Measurements from ENCODE around the gene SETX. TPM values are rescaled to one million over a fixed set of nuclear protein-coding genes. Genes with fewer than 3 reads are reported as not detected.

Gene SETX
- total and polyA plus RNA-seq, 2 donors (not counting 1 experiment from before 2014, with no cell fraction given): 29.2 to 105 TPM

GRCh38 chr9:132372177-132373095 lies 17.6 kb upstream of the SETX start:
- peak overlapping the region; percentile 25 to 38 for H3K27ac ChIP-seq (ENCODE audit: low read length in 2 of 2)
- H3K4me3 Mint-ChIP-seq: peak overlapping the region; percentile 74

DNA sequence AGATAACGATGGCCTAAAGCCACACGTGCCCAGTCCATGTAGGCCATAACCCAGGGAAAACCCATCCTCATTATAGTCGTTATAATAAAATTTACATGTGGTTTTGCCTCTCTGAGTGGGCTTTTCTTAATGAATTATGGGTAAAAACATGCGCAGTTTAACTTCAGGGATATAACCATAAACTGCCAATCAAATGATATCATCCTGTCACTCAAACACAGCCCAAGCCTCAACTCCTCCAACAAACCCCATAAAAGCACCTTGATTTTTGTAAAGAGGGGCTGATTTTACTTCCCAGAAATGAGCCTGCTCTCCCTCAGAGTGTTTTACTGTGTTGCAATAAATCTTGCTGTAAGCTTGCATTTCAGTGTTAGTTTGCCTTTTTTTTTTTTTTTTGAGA lies 15.8 kb upstream of the SETX start:
- H3K27ac ChIP-seq (ENCODE audit: low read length in 2 of 2): no peak overlapping the region
- no peak overlapping the region for H2AFZ ChIP-seq (ENCODE audit: insufficient read depth, low read depth, low read length, poor library complexity, severe bottlenecking)
- Mint-ChIP-seq H3K4me1 (peaks cover 39% of the 10 kb centered on the region), H3K27ac (no peak overlapping the region), H3K4me3 (no peak overlapping the region), H3K9me3 (ENCODE audit: insufficient read depth) (no peaks in the 10 kb centered on the region), H3K27me3 (no peaks in the 10 kb centered on the region)
- DNase-seq (no peak), ATAC-seq (ENCODE audit: low read depth) (no peak)
- peaks cover 36 to 40% of the 10 kb centered on the region in 2 donors for H3K4me1 ChIP-seq (ENCODE audit: control insufficient read depth in 2 of 2, insufficient read depth in 2 of 2, low read length in 2 of 2)
- ChIA-PET POLR2A (interaction anchor here (0.6 to 1.0 kb wide), 2 partner anchors 11 to 23 kb away, joined by 3 to 7 read pairs; no protein-coding TSS in a partner anchor), CTCF (interaction anchor here (1.0 kb wide), 1 partner anchor 17 kb away, joined by 3 read pairs; no protein-coding TSS in a partner anchor)
- no peak for TF ChIP-seq CTCF (IDR thresholded peaks at IDR 0.05)
- TF ChIP-seq EZH2 (IDR thresholded peaks at IDR 0.05; ENCODE audit: borderline replicate concordance, insufficient read depth, low read depth, low read length, poor library complexity, severe bottlenecking): no peak
- H3K9me3 ChIP-seq (ENCODE audit: control extremely low read depth in 1 of 3, control insufficient read depth in 2 of 3, insufficient read depth in 1 of 3, low read length in 2 of 3): no peaks in the 10 kb centered on the region
- intact Hi-C loops (cut with micrococcal nuclease): no loop called here
- WGBS (ENCODE audit: insufficient coverage): no CpG with 5 or more reads among the region's 4 CpGs
- H3K27me3 ChIP-seq (replicated peaks in 1 of 4; ENCODE audit: control extremely low read depth in 1 of 4, control insufficient read depth in 3 of 4, insufficient read depth in 4 of 4, low read length in 3 of 4): no peaks in the 10 kb centered on the region
- H3K36me3 ChIP-seq (replicated peaks in 1 of 2; ENCODE audit: control extremely low read depth in 1 of 2, control insufficient read depth in 1 of 2, extremely low read depth in 1 of 2, insufficient read depth in 2 of 2, low read length in 1 of 2): peaks cover 0 to 7% of the 10 kb centered on the region in 2 experiments
- no peak overlapping the region for H3K4me3 ChIP-seq (ENCODE audit: control extremely low read depth in 1 of 5, extremely low read depth in 1 of 5, insufficient read depth in 1 of 5, low read depth in 2 of 5, low read length in 4 of 5)
- no peak overlapping the region for H3K9ac ChIP-seq (ENCODE audit: low read length)
- H4K20me1 ChIP-seq (ENCODE audit: control insufficient read depth, insufficient read depth, low read length, poor library complexity, severe bottlenecking): no peaks in the 10 kb centered on the region
- no peak overlapping the region for H3K4me2 ChIP-seq (replicated peaks; ENCODE audit: low read depth, low read length, poor library complexity, severe bottlenecking)
- H3K79me2 ChIP-seq (ENCODE audit: control insufficient read depth, insufficient read depth, low read length): peaks cover 14% of the 10 kb centered on the region

More at GRCh38 chr9:132372177-132373095, 17.6 kb upstream of the SETX start:
- H3K4me1 Mint-ChIP-seq: peaks cover 38% of the 10 kb centered on the region
- H3K27me3 ChIP-seq (replicated peaks in 1 of 4; ENCODE audit: control extremely low read depth in 1 of 4, control insufficient read depth in 3 of 4, insufficient read depth in 4 of 4, low read length in 3 of 4): no peaks in the 10 kb centered on the region
- 51% methylated on average over 8 of the region's 14 CpGs for WGBS (ENCODE audit: insufficient coverage)
- TF ChIP-seq EZH2 (IDR thresholded peaks at IDR 0.05; ENCODE audit: borderline replicate concordance, insufficient read depth, low read depth, low read length, poor library complexity, severe bottlenecking): no peak
- ATAC-seq (ENCODE audit: low read depth) (peak; percentile 48), DNase-seq (peak; percentile 36)
- CTCF ChIA-PET: interaction anchor here (0.6 to 1.7 kb wide), 9 partner anchors 10 to 103 kb away, joined by 3 to 8 read pairs (median 4); partner anchors contain the start of gene SETX
- no peaks in the 10 kb centered on the region for H3K9me3 Mint-ChIP-seq (ENCODE audit: insufficient read depth)
- no peaks in the 10 kb centered on the region for H3K27me3 Mint-ChIP-seq
- peak overlapping the region; percentile 68 for H3K4me2 ChIP-seq (replicated peaks; ENCODE audit: low read depth, low read length, poor library complexity, severe bottlenecking)
- no peaks in the 10 kb centered on the region for H4K20me1 ChIP-seq (ENCODE audit: control insufficient read depth, insufficient read depth, low read length, poor library complexity, severe bottlenecking)
- intact Hi-C loops (cut with micrococcal nuclease): no loop called here
- H3K36me3 ChIP-seq (replicated peaks in 1 of 2; ENCODE audit: control extremely low read depth in 1 of 2, control insufficient read depth in 1 of 2, extremely low read depth in 1 of 2, insufficient read depth in 2 of 2, low read length in 1 of 2): peaks cover 7 to 21% of the 10 kb centered on the region in 2 experiments
- H3K4me3 ChIP-seq (ENCODE audit: control extremely low read depth in 1 of 5, extremely low read depth in 1 of 5, insufficient read depth in 1 of 5, low read depth in 2 of 5, low read length in 4 of 5): no peak overlapping the region
- no peak overlapping the region for H3K9ac ChIP-seq (ENCODE audit: low read length)
- peak overlapping the region; percentile 59 for H2AFZ ChIP-seq (ENCODE audit: insufficient read depth, low read depth, low read length, poor library complexity, severe bottlenecking)
- peaks cover 30 to 34% of the 10 kb centered on the region in 2 donors for H3K4me1 ChIP-seq (ENCODE audit: control insufficient read depth in 2 of 2, insufficient read depth in 2 of 2, low read length in 2 of 2)
- peaks cover 21% of the 10 kb centered on the region for H3K79me2 ChIP-seq (ENCODE audit: control insufficient read depth, insufficient read depth, low read length)
- H3K9me3 ChIP-seq (ENCODE audit: control extremely low read depth in 1 of 3, control insufficient read depth in 2 of 3, insufficient read depth in 1 of 3, low read length in 2 of 3): no peaks in the 10 kb centered on the region
- POLR2A ChIA-PET: interaction anchor here (0.7 to 2.3 kb wide), 6 partner anchors 9 to 33 kb away, joined by 3 to 11 read pairs (median 6); partner anchors contain the start of gene SETX
- peak overlapping the region; percentile 91 for H3K27ac Mint-ChIP-seq

All from B cell (primary cell).